NCI-H345 treated with DMSO at 0.1 percent for 48 hours (cell line): ENCODE measurements around the gene USHBP1.

Experiments
- DNase-seq: peaks from one replicate; lab custom pipeline; 2025; ENCODE audit not compliant: unreplicated experiment; lab: John Stamatoyannopoulos, UW

The USHBP1 gene

DNA sequence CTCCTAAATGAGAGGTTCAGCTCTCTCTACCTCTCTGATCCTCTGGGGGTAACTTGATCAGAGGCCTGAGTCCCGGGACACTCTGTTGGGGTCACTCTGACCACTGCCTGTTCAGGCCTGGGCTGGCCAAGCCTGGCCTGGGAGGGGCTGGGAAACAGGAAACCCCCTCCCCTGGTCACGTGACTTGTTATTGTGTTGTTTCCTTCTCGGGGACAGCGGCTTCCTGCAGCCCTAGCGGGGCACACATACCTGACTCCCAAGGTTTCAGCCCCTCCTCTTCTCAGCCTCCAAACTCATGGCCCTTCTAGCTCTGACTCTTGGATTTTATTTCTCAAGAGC is at the start of gene USHBP1:
Gene USHBP1 (minus strand): TSS at position 105 of the 339 bp plus-strand sequence. CDS start 446 bp downstream, outside the sequence.
- DNase-seq: no peak

DNA sequence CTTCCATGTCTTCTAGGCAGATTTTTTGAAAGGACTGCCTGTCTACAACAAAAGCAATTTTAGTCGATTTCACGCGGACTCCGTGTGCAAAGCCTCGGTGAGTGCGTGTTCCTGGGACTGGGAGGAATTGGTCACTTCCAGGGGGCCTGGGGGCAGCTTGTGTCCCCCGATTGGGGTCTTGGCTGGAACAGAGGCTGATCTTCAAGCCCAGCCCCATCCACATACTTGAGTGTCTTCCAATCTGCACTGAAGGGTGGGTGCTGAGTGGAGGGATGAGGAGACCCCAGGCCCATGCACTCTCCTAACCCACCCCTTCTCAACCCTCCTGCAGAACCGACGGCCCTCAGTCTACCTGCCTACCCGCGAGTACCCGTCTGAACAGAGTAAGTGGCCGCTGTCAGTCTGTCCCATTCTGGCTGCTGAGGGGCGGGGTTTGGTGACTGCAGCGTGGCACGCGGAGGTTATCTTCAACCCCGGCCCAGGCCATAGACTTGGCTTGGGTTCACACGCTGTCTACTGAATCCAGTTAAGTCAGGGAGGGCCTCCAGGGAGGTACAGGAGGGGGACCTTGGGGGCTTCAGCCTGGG is 49.6 kb upstream of the USHBP1 start:
- DNase-seq: no peak

- no peak for DNase-seq
Observed at GRCh38 chr19:17312189-17313113, 47.9 kb upstream of the USHBP1 start.

GRCh38 chr19:17311455-17312188 is 47.1 kb upstream of the USHBP1 start:
- DNase-seq: no peak

- DNase-seq: no peak
Observed at GRCh38 chr19:17309965-17310461, 45.5 kb upstream of the USHBP1 start.

DNA sequence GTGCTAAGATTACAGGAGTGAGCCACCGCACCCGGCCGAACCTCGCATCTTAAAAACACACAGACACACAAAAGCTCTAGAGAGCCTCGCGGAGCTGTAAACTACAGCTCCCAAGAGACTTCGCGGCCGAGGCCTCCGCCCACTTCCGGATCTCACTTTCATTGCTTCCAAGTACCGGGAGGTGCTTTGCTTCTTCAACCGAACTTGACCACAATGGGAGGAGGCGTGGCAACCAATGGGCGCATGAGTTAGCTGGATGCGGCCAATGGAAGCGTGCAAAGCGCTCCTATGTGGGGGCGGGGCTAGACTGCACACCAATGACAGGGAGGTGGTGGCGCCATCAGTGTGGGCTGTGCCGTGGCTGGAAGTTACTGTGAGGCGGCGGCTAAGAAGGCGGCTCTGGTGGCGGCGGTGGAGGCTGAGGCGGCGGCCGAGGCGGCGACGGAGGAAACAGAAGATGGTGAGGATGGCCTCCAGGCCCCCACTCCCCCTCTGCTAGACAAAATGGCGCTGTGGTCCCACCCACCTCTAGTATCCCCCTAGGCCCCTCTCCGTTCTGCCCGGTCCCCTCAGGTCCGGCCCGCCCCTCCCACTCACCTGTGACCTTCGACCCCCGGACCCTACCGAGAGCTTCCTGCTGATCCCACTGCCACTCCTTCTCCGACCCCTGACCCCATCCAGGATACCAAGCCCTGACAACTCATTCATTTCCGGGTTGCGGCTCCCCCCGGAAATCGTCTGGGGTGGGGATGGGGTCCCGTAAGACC is 44.8 kb upstream of the USHBP1 start, which contains the start of gene DDA1:
Gene DDA1 (plus strand): TSS at position 366 of the 767 bp plus-strand sequence. CDS start 92 bp downstream, at position 458.
- peak; percentile 93 for DNase-seq

- no peak for DNase-seq
Observed at GRCh38 chr19:17307876-17308377, 43.4 kb upstream of the USHBP1 start.

DNA sequence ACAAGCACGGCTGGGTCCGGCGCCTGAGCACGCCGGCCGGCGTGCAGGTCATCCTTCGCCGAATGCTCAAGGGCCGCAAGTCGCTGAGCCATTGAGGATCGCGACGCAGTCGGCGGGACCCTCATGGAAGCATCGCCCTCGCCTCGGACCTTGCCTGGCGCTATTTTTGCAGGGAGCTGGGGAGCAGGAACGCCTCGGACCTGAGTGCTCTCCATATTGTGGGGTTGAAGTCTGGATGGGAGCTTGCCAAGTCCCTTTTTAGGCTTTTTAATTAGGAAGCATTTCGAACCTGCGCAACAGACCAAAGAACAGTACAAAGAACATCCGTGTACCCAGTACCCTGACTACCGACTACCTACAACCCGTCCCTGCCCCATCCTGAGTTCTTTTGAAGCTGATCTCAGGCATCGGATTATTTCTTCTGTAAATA is 41.8 kb upstream of the USHBP1 start:
- no peak for DNase-seq

- DNase-seq: peak; percentile 96
Observed at GRCh38 chr19:17305517-17306284, 41.2 kb upstream of the USHBP1 start, which contains the start of gene MRPL34. Gene MRPL34, plus strand, starts transcription at chr19:17305872. Its CDS starts 21 bp downstream, at chr19:17305893.

- DNase-seq: no peak
Observed at GRCh38 chr19:17305216-17305516, 40.6 kb upstream of the USHBP1 start.

- no peak for DNase-seq
Observed at GRCh38 chr19:17304386-17305215, 40.1 kb upstream of the USHBP1 start.

DNA sequence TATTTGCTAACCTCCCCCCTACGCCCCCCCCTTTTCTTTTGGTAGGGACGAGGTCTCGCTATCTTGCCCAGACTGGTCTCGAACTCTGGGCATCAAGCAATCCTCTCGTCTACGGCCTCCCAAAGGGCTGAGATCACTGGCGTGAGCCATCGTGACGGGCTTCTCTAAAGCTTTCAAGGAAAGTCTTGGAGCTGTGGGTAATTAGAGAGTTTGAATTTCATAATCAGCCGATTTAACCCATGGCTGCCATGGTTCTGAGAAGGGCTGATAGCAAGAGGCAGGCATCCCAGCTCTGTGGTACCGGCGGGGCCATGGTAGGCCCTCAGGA is 39.4 kb upstream of the USHBP1 start:
- DNase-seq: no peak

DNA sequence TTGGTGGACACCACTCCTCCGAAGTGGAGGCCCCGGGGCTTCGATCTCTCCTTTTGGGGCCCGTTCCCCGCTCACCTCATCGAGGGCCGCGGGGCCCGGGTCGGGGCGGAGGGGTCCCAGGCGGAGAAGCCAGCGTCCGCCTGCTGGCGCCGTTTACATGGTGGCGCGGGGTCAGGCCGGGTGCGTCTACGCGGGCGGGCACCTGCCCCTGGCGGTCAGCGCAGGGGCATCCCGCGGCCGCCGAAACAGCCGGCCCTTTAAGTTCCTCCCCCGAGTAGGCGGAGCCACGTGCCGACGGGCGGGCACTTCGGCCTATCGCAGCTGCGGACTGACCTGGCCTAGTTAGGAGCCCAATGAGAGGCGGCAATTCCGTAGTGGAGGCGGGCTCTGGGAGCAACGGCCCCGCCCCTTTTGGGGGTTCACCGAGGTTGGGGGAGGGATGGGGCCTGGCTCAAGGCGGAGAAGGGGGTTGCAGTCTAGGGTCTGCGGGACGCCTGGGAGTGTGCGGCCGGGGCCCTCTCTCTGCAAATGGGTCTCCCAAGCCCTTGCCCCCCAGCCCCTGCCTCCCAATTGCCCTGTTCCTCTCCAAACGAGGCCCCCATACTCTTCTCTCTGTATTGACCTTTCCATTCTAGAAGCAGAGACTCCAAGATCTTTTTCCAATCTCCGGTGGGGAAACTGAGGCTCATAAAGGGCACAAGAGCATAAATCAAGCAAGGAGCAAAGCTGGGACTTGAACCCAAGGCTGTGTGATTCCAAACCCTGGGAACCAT is 38.8 kb upstream of the USHBP1 start, which contains the start of gene ABHD8:
Gene ABHD8 (minus strand): TSS at position 259 of the 773 bp plus-strand sequence. CDS start 1,809 bp downstream, outside the sequence.
- peak; percentile 83 for DNase-seq

DNA sequence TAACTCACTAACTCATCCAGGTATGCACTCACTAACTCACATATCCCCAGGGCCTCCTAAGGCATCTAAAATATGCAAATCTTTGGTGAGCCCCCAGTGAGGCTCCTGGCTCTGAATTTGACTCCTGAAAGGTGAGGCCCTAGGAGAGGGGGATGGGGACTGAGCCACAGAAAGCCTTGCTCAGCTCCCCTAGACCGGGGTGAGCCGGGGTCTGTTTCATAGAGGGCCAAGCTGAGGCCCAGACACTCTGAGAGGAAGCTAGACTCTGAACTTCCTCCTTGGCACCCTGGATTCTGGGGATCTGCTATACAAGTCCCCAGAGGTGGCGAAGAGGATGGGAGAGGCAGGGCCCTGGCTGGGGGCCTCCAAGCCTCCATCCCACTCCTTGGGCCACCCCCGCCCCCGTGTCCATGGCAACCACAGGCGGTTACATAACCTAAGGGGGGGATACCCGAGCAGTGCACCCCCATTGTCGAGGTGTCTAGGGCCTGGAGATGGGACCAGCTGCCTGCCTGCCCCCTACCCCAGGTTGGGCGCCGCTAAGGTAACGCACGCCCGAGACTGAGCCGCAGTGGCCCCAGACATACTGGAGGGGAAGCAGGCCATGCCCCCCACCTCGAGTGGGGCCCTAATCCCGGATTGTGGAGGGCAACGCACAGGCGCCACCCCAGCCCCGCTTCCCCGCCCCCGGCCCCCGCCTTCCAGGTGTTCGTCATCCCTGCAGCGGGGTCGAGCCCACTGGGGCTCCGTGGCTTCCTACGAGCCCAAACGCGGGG is 38.0 kb upstream of the USHBP1 start:
- no peak for DNase-seq

DNA sequence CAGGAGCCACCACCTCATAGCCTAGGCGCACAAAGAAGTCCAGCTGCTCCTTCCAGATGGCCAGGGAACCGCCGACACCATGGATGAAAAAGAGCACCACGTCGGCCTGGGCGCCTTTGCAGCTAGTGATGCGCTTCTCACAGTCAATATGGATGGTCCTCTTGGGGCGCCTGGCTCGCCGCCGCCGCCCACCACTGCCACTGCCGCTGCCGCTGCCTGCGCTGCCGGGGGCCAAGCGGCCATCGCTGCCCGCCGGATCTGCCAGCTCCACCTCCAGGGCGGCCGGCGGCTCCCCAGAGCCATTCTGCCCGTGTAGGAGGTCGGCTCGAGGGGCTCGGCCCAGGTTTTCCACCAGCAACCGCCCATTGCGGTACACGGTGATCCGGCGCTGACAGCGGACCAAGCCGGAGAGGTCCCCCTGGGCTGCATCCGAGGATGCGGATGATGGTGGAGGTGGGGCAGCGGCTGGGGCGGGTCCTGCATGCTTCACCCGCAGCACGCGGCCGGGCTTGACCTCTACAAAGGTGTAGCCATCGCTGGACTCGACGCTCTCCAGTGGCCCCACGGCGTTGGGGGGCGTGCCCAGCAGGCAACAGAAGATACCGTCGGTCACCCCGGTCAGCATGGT is 36.6 kb upstream of the USHBP1 start:
- DNase-seq: no peak

DNA sequence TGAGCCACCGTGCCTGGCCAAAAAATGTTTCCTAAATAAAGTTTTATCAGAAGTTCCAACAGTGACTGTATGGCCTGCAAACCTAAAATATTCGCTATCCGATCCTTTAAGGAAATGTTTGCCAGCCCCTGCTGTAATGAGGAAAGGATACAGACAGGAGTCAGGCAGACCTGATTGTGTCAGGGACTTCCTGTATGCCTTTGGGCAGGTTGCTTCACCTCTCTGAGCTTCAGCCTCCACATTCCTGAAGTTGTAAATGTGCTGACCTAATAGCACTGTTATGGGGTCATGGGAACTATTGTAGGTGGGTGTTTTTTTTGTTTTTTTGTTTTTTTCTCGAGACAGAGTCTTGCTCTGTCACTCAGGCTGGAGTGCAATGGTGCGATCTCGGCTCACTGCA is 32.4 kb upstream of the USHBP1 start:
- no peak for DNase-seq

- DNase-seq: no peak
Observed at GRCh38 chr19:17296273-17296672, 31.7 kb upstream of the USHBP1 start.
